ENCODE data around the gene GRB2.
"Not testable (repeated sequence)": the region's sequence is repeated elsewhere in the genome, so short reads cannot be mapped to it uniquely, and the experiment has no call there.

Gene GRB2

GRCh38 chr17:75288770-75289114, 116.7 kb downstream of the GRB2 start:
- peak in 1 of 3 donors; percentile 9 for DNase-seq (ENCODE audit: low read depth in 3 of 3, low spot score in 1 of 3)

DNA sequence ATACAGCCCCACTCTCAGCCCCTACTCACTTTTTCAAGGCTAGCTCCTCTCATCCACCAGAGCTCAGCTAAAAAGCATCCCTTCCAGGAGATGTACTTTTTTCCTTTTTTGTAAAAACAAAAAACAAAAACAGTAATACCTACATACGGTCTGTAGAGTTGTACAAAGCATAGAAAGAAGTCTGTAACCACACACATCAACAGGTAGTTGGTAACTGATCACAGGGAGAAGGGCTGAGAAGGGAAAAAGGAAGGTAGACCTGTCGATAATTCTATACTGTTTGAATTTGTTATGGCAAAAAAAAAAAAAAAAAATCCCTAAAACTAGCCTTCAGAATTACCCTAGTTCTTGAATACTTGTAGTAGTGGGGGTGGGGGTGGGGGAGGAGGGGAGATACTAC, 117.1 kb downstream of the GRB2 start:
- no peak for DNase-seq (ENCODE audit: low read depth in 3 of 3, low spot score in 1 of 3)

GRCh38 chr17:75287221-75287620, 118.3 kb downstream of the GRB2 start:
- DNase-seq (ENCODE audit: low read depth in 3 of 3, low spot score in 1 of 3), result no peak

DNA sequence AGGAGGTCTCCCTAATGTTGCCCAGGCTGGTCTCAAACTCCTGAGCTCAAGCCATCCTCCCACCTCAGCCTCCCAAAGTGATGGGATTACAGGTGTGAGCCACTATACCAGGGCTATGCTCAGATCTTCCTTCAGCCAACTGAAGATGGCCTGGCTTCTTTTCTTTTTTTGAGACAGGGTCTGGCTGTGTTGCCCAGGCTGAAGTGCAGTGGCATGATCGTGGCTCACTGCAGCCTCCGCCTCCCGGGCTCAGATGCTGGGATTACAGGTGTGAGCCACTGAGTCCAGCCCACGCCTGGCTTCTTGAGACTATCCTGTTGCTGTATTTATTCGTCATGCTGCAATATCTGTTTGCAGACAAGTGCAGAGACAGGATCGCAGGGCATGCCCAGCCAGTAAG, 120.4 kb downstream of the GRB2 start:
- DNase-seq (ENCODE audit: low read depth in 3 of 3, low spot score in 1 of 3), result no peak

- DNase-seq (ENCODE audit: low read depth in 3 of 3, low spot score in 1 of 3), result not testable (repeated sequence)
Observed at GRCh38 chr17:75280189-75280588, 125.3 kb downstream of the GRB2 start.

DNA sequence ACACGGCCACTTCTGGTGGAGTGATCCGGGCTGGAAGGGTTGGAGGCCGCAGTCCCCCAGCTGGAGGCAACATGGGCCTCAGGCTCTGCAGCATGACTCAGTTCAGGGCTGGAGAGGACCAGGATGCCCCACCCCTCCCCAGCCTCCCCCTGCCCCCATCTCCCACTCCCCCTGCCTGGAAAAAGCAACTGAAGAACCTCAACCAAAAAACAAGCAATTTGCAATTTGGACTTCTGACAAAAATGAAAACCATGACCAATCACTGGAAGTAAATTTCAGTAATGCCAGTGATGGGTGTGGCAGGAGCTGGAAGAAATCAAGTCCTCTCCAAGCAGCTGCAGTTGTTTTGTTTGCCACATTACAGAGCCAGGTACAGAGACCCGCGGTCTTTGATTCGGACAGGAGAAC, 127.8 kb downstream of the GRB2 start:
- DNase-seq (ENCODE audit: low read depth in 3 of 3, low spot score in 1 of 3), result no peak

DNA sequence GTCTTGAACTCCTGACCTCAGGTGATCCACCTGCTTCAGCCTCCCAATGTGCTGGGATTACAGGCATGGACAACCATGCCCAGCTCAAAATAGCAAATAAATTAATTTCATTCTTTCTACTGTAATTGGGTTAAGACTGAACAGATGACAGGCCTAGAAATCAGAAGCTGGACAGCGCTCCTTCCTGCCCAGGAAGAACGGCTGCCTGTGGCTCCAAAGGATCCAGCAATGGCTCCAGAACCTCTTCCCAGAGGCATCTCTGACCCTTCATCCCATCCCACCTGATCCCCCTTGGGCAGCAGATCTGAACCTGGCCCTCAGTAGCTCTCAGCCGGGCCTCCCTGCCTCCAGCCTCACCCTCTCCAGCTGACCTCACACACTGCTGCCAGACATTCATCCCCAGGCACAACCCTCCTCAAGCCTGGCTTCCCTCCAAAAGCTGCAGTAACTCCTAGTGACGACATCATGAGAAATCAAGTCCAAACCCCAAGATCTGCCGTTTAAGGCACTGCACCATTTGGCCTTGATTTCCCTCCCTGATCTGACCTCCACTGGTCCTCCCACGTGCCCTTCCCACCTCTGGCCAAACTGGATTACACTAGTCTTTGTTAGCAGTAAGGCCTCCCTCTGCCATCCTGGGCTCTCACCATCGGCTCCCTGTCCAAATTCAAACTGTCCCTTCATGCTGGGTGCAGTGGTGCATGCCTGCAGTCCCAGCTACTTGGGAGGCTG, 131.3 kb downstream of the GRB2 start:
- DNase-seq (ENCODE audit: low read depth in 3 of 3, low spot score in 1 of 3), result no peak

GRCh38 chr17:75272848-75273184, 132.7 kb downstream of the GRB2 start:
- no peak for DNase-seq (ENCODE audit: low read depth in 3 of 3, low spot score in 1 of 3)

- DNase-seq (ENCODE audit: low read depth in 3 of 3, low spot score in 1 of 3), result no peak
Observed at GRCh38 chr17:75271955-75272847, 133.3 kb downstream of the GRB2 start.

DNA sequence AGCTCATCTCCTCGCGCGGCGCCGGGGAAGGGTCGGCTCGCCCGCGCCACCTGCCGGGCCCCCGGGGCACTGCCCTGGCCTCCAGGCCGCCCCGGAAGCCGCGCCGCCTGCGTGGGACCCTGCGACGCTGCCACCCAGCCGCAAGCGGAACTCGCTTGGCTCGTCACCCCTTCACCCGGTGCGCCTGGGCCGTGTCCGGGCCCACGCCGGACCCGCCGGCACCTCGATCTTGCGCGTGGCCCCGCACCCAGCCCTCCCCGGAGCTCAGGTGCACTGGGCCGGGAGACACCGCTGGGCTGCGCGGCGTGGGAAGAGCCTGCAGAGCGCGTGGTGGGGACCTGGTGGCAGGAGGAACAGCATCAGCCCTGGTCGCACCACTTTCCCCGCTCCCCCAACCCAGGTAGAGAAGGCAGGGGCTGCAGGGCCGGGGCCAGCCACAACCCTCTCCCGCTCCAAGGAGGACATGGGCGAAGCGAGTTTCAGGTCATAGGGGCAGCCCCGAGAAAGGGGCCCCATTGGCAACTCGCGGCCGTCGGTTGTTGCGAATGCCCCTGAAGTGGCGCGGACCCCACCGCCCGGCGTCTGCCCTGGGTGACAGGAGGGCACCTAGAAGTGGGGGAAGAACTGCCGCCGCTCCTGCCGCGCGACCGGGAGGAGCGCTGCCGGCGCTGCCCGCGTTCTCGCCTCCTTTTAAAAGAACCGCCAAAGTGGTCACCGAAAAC, 134.1 kb downstream of the GRB2 start:
- peak; percentile 73 to 88 (median 85) for DNase-seq (ENCODE audit: low read depth in 3 of 3, low spot score in 1 of 3)

DNA sequence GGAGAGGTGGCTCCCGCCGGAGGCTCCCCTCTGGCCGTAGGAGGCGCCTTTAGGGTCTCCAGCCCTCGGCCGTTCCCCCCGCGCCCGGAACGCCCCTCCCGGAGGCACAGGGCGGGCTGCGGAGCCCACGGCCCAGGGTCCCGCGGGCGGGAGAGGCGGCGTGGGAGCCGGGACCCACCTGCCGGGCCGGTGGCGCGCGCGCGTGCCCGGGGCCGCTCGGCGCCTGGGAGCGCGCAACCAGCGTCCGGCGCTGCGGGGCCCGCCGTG, 134.6 kb downstream of the GRB2 start, which contains the start of gene MIF4GD:
TSS of gene MIF4GD (minus strand) at position 266 of the 267 bp plus-strand sequence. CDS start 1,036 bp downstream, outside the sequence.
- DNase-seq (ENCODE audit: low read depth in 3 of 3, low spot score in 1 of 3), result no peak

- peak in 2 of 3 donors; percentile 10 to 49 for DNase-seq (ENCODE audit: low read depth in 3 of 3, low spot score in 1 of 3)
Observed at GRCh38 chr17:75270218-75270965, 135.1 kb downstream of the GRB2 start.

DNA sequence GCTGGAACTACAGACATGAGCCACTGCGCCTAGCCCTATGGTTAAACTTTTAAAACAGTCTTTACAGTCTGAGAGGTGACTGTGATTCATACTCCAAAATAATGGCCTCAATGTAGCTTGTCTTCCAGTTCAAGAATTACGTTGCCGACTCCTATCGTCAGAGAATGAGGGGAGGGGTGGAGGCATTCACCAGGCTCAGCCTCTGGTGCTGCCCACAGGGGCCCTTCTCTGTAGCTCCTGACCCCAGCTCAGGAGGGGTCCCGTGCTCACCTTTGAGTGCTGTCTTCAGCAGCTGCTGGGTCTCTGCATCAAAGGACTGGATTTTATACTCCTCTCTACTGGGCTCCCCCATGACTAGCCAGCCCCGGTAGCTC, 135.6 kb downstream of the GRB2 start:
- no peak for DNase-seq (ENCODE audit: low read depth in 3 of 3, low spot score in 1 of 3)

All from stimulated activated CD4-positive, alpha-beta T cell treated with anti-CD3 and anti-CD28 coated beads, TNF-alpha, amount 100 ng/mL, for 1 hour (primary cell).